Astrocyte (in vitro differentiated cells and primary cell): ENCODE measurements around the gene CAND2. TPM values are rescaled to one million over a fixed set of nuclear protein-coding genes. Genes with fewer than 3 reads are reported as not detected.

Experiments
- DNase-seq: peaks from one replicate; pipeline ENCODE4 v3.0.0-alpha.2; 2010; ENCODE audit warnings: low read depth
- FAIRE-seq: peaks from 2 replicates; lab custom pipeline; 2011; peaks lifted over from hg19 to GRCh38; lab: Jason Lieb, UNC
- H2AFZ ChIP-seq: 2 replicates; pipeline ENCODE4 v1.6.0; 2012; ENCODE audit warnings: low read depth, low read length, inconsistent platforms
- H3K27ac ChIP-seq: 2 replicates; pipeline ENCODE4 v1.5.1; 2011; ENCODE audit warnings: low read depth, low read length, inconsistent platforms
- H3K27me3 ChIP-seq: 2 replicates; pipeline ENCODE4 v1.6.0; 2011; ENCODE audit warnings: low read length, inconsistent platforms; ENCODE audit not compliant: insufficient read depth
- H3K36me3 ChIP-seq: 2 replicates; pipeline ENCODE4 v1.5.1; 2011; ENCODE audit warnings: low read length, inconsistent platforms; ENCODE audit not compliant: insufficient read depth
- H3K4me1 ChIP-seq: 2 replicates; pipeline ENCODE4 v1.5.1; 2011; ENCODE audit warnings: low read length, inconsistent platforms; ENCODE audit not compliant: insufficient read depth
- H3K4me2 ChIP-seq: 2 replicates; pipeline ENCODE4 v1.6.0; 2012; ENCODE audit warnings: low read length, inconsistent platforms
- H3K4me3 ChIP-seq: 2 replicates; pipeline ENCODE4 v1.5.1; 2011; ENCODE audit warnings: low read depth, mild to moderate bottlenecking, low read length, inconsistent platforms; ENCODE audit not compliant: insufficient read depth
- H3K79me2 ChIP-seq: 2 replicates; pipeline ENCODE4 v1.6.0; 2012; ENCODE audit warnings: mild to moderate bottlenecking, low read length, inconsistent platforms; ENCODE audit not compliant: insufficient read depth
- H3K9ac ChIP-seq: 2 replicates; pipeline ENCODE4 v1.6.0; 2012; ENCODE audit warnings: mild to moderate bottlenecking, low read length, inconsistent platforms
- H3K9me3 ChIP-seq: 2 replicates; pipeline ENCODE4 v1.5.1; 2012; ENCODE audit warnings: low read depth, mild to moderate bottlenecking, low read length, inconsistent platforms; ENCODE audit not compliant: insufficient read depth
- H4K20me1 ChIP-seq: 2 replicates; pipeline ENCODE4 v1.6.0; 2012; ENCODE audit warnings: low read length, inconsistent platforms; ENCODE audit not compliant: insufficient read depth
- H3K27ac Mint-ChIP-seq: one replicate; pipeline ENCODE4 v1.8.0; 2021; ENCODE audit warnings: mild to moderate bottlenecking, mixed read lengths; ENCODE audit not compliant: unreplicated experiment
- H3K27me3 Mint-ChIP-seq: one replicate; pipeline ENCODE4 v1.8.0; 2021; ENCODE audit warnings: low read depth, mixed read lengths; ENCODE audit not compliant: unreplicated experiment
- H3K36me3 Mint-ChIP-seq: one replicate; pipeline ENCODE4 v1.8.0; 2021; ENCODE audit warnings: low read depth, mixed read lengths; ENCODE audit not compliant: unreplicated experiment
- H3K4me1 Mint-ChIP-seq: one replicate; pipeline ENCODE4 v1.8.0; 2021; ENCODE audit warnings: low read depth, mixed read lengths; ENCODE audit not compliant: unreplicated experiment
- H3K4me3 Mint-ChIP-seq: one replicate; pipeline ENCODE4 v1.8.0; 2021; ENCODE audit warnings: mild to moderate bottlenecking, moderate library complexity, mixed read lengths; ENCODE audit not compliant: unreplicated experiment
- H3K9me3 Mint-ChIP-seq: one replicate; pipeline ENCODE4 v1.8.0; 2021; ENCODE audit warnings: mild to moderate bottlenecking, mixed read lengths; ENCODE audit not compliant: unreplicated experiment
- EZH2 ChIP-seq: IDR thresholded peaks from 2 replicates; pipeline ENCODE4 v1.6.1; 2012; ENCODE audit warnings: mild to moderate bottlenecking, low read length, inconsistent platforms; ENCODE audit not compliant: insufficient read depth
- total RNA-seq: library from RNA; stranded (reverse); gene quantifications from 2 replicates; pipeline ENCODE4 v1.2.1, GENCODE V29; 2021
- TF ChIP-seq, protein P1 (sequence below): IDR thresholded peaks from 2 replicates; pipeline ENCODE4 v1.5.1; 2011; ENCODE audit warnings: low read depth, mild to moderate bottlenecking, inconsistent platforms, low read length, moderate library complexity; ENCODE audit not compliant: insufficient read depth

CAND2 gene
- total RNA-seq, 1 donor from 2014 or later, result 4.6 TPM

DNA sequence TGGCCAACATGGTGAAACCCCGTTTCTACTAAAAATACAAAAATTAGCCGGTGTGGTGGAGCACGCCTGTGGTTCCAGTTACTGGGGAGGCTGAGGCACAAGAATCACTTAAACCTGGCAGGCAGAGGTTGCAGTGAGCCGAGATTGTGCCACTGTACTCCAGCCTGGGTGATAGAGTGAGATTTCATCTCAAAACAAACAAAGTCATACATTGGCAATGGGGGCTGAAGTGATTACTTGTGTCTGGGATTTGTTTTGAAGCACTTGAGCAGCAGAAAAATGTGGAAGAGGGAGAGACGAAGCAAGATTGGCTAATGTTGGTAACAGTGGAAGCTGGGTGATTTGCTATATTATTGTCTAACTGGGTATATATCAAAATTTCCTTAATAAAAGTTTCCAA is 24.0 kb upstream of the CAND2 start:
- H3K27me3 ChIP-seq, result peaks cover 10% of the 10 kb centered on the region
- Mint-ChIP-seq H3K27me3 (peaks cover 16% of the 10 kb centered on the region), H3K9me3 (no peaks in the 10 kb centered on the region), H3K4me3 (no peak overlapping the region), H3K27ac (no peak overlapping the region), H3K36me3 (no peaks in the 10 kb centered on the region), H3K4me1 (no peaks in the 10 kb centered on the region)
- H2AFZ ChIP-seq, result no peak overlapping the region
- H3K4me2 ChIP-seq, result no peak overlapping the region
- no peak overlapping the region for H3K27ac ChIP-seq
- DNase-seq, result no peak
- no peaks in the 10 kb centered on the region for H3K9me3 ChIP-seq
- H4K20me1 ChIP-seq, result no peaks in the 10 kb centered on the region
- H3K4me3 ChIP-seq, result no peak overlapping the region
- TF ChIP-seq, protein P1, sequence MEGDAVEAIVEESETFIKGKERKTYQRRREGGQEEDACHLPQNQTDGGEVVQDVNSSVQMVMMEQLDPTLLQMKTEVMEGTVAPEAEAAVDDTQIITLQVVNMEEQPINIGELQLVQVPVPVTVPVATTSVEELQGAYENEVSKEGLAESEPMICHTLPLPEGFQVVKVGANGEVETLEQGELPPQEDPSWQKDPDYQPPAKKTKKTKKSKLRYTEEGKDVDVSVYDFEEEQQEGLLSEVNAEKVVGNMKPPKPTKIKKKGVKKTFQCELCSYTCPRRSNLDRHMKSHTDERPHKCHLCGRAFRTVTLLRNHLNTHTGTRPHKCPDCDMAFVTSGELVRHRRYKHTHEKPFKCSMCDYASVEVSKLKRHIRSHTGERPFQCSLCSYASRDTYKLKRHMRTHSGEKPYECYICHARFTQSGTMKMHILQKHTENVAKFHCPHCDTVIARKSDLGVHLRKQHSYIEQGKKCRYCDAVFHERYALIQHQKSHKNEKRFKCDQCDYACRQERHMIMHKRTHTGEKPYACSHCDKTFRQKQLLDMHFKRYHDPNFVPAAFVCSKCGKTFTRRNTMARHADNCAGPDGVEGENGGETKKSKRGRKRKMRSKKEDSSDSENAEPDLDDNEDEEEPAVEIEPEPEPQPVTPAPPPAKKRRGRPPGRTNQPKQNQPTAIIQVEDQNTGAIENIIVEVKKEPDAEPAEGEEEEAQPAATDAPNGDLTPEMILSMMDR, result no peak
- TF ChIP-seq EZH2, result no peak
- no peak for FAIRE-seq
- no peaks in the 10 kb centered on the region for H3K36me3 ChIP-seq
- H3K9ac ChIP-seq, result no peak overlapping the region
- H3K79me2 ChIP-seq, result no peaks in the 10 kb centered on the region
- H3K4me1 ChIP-seq, result no peaks in the 10 kb centered on the region

DNA sequence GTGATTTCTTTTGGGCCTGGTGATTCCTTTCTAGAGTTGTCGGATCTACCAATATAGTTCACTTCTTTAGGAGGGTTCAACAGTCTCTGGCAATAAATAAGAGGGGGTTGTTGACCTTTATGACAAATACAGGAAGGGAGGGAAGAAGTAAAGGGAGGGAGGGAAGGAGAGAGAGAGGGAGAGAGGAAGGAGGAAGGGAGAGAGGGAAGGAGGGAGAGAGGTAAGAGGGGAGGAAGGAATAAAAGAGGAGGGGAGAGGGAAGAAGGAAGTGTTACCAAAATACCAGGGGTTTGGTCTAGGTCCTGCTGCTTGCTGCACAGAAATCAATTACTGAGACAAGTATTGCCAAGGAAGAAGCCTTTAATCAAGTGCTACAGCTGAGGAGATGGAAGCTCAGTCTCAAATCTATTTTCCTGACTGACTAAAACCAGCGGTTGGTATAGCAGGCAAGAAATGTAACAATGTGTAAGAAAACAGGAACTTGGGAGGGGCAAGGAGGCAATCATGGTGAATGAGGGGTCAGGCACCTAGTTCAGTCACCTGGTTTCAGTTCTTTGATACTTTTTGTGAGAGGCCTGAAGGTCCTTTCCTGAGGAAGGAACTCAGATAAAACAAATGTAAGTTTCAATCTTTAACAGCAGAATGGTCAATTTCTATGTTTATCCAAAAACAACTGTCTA is 23.3 kb upstream of the CAND2 start:
- no peak for DNase-seq
- no peaks in the 10 kb centered on the region for H3K9me3 Mint-ChIP-seq
- H3K27me3 Mint-ChIP-seq, result peaks cover 19% of the 10 kb centered on the region
- no peak overlapping the region for H3K27ac ChIP-seq
- no peak overlapping the region for H3K4me3 ChIP-seq
- no peak overlapping the region for H3K4me2 ChIP-seq
- H3K4me1 Mint-ChIP-seq, result no peaks in the 10 kb centered on the region
- H3K4me3 Mint-ChIP-seq, result no peak overlapping the region
- no peaks in the 10 kb centered on the region for H4K20me1 ChIP-seq
- no peaks in the 10 kb centered on the region for H3K9me3 ChIP-seq
- no peaks in the 10 kb centered on the region for H3K36me3 Mint-ChIP-seq
- H3K9ac ChIP-seq, result no peak overlapping the region
- no peak overlapping the region for H3K27ac Mint-ChIP-seq
- no peaks in the 10 kb centered on the region for H3K36me3 ChIP-seq
- no peaks in the 10 kb centered on the region for H3K4me1 ChIP-seq
- H3K79me2 ChIP-seq, result no peaks in the 10 kb centered on the region
- no peak for FAIRE-seq
- H2AFZ ChIP-seq, result no peak overlapping the region
- TF ChIP-seq, protein P1, result no peak
- no peak for TF ChIP-seq EZH2
- peaks cover 10% of the 10 kb centered on the region for H3K27me3 ChIP-seq

DNA sequence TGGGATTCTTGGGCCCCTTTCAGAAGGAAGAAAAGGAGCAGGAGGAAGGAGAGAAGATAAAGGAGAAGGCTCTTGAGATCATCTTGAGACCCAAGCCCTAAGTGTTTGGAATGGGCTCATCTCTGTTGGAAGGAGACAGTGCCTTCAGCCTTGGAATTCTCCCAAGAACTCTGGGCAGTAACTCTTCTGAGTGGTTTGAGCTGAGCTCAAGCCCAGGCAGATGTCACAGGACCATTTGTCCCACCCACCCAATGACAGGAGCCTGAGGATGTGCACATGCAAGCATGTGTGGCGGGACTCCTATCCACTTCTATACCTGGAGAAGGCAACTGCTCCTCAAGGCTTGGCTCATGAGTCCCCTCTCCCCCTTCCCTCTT is 22.8 kb upstream of the CAND2 start:
- Histone ChIP-seq H3K79me2 (no peaks in the 10 kb centered on the region), H3K4me3 (no peak overlapping the region), H3K9me3 (no peaks in the 10 kb centered on the region), H2AFZ (no peak overlapping the region), H3K27me3 (peaks cover 10% of the 10 kb centered on the region), H4K20me1 (no peaks in the 10 kb centered on the region), H3K36me3 (no peaks in the 10 kb centered on the region), H3K27ac (no peak overlapping the region), H3K9ac (no peak overlapping the region), H3K4me2 (no peak overlapping the region), H3K4me1 (no peaks in the 10 kb centered on the region)
- DNase-seq (no peak), FAIRE-seq (no peak)
- Mint-ChIP-seq H3K4me1 (no peaks in the 10 kb centered on the region), H3K27ac (no peak overlapping the region), H3K27me3 (peaks cover 19% of the 10 kb centered on the region), H3K4me3 (no peak overlapping the region), H3K36me3 (no peaks in the 10 kb centered on the region), H3K9me3 (no peaks in the 10 kb centered on the region)
- TF ChIP-seq, protein P1, result no peak
- no peak for TF ChIP-seq EZH2
